Lower leg skin (tissue), 3 donors: ENCODE measurements around the gene DNAJB4.

Experiments
- POLR2A ChIP-seq, 2 donors: fragments of 450-650 bp; IDR thresholded peaks; one replicate each; pipeline ENCODE4 v1.6.1; 2016 to 2017; ENCODE audit warnings: antibody characterized with exemption in 2 of 2, mild to moderate bottlenecking in 1 of 2, moderate library complexity in 1 of 2
- TF ChIP-seq, protein P1 (sequence below), 3 donors: fragments of 450-650 bp; IDR thresholded peaks; one replicate each; pipeline ENCODE4 v1.5.1; 2016; ENCODE audit warnings: antibody characterized with exemption in 3 of 3, mild to moderate bottlenecking in 3 of 3, moderate library complexity in 2 of 3

GRCh38 chr1:78048446-78048845 lies 43.7 kb downstream of the DNAJB4 start:
- TF ChIP-seq, protein P1, sequence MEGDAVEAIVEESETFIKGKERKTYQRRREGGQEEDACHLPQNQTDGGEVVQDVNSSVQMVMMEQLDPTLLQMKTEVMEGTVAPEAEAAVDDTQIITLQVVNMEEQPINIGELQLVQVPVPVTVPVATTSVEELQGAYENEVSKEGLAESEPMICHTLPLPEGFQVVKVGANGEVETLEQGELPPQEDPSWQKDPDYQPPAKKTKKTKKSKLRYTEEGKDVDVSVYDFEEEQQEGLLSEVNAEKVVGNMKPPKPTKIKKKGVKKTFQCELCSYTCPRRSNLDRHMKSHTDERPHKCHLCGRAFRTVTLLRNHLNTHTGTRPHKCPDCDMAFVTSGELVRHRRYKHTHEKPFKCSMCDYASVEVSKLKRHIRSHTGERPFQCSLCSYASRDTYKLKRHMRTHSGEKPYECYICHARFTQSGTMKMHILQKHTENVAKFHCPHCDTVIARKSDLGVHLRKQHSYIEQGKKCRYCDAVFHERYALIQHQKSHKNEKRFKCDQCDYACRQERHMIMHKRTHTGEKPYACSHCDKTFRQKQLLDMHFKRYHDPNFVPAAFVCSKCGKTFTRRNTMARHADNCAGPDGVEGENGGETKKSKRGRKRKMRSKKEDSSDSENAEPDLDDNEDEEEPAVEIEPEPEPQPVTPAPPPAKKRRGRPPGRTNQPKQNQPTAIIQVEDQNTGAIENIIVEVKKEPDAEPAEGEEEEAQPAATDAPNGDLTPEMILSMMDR (IDR thresholded peaks at IDR 0.05) = no peak
- TF ChIP-seq POLR2A (IDR thresholded peaks at IDR 0.05) = no peak
